K562 (cell line): Measurements from ENCODE around the gene SCN8A. TPM values are rescaled to one million over a fixed set of nuclear protein-coding genes. Genes with fewer than 3 reads are reported as not detected.
A peak's percentile ranks its signal among the peaks of the same experiment; 100 is the strongest.

ENCODE experiments used
- ATAC-seq: fragments of 200-7000 bp; cut with Tn5 transposase; 3 replicates; pipeline ENCODE4 v1.9.1; 2020; ENCODE audit warnings: moderate library complexity
- BruUV-seq: library from RNA; stranded (reverse); fragments of 400-500 nt; replicated peaks from 2 replicates; lab custom pipeline; 2021; lab: Mats Ljungman, UMichigan
- CTCF ChIA-PET: fragments of 300-600 bp; formaldehyde crosslinking; extraction: SDS; loops from one replicate; lab custom pipeline; 2021; ENCODE audit warnings: low intra/inter-chr PET ratio; lab: Yijun Ruan, JAX
- POLR2A ChIA-PET: fragments of 300-600, 350-650 bp; sonication (Branson Sonifier 250); formaldehyde crosslinking; extraction: SDS; loops from one replicate; lab custom pipeline; 2021; ENCODE audit warnings: antibody characterized with exemption, inconsistent platforms; lab: Yijun Ruan, JAX
- DNase-seq, 4 experiments: peaks; one replicate each; pipeline versions ENCODE4 v3.0.0 to v3.0.0-alpha.2; 2011 to 2018; ENCODE audit warnings: low spot score in 3 of 4, mixed read lengths in 3 of 4; ENCODE audit errors: extremely low read depth in 1 of 4
- FAIRE-seq: peaks from 2 replicates; lab custom pipeline; 2011; peaks lifted over from hg19 to GRCh38; lab: Jason Lieb, UNC
- H2AFZ ChIP-seq: 2 replicates; pipeline ENCODE4 v1.6.0; 2011; ENCODE audit warnings: low read depth, low read length, control low read depth, inconsistent platforms
- H3K27ac ChIP-seq: fragments of 200-600 bp; 3 replicates; pipeline ENCODE4 v1.8.0; 2011; ENCODE audit warnings: low read depth, mild to moderate bottlenecking, control low read depth, inconsistent platforms, low read length, moderate library complexity, mixed read lengths; ENCODE audit errors: extremely low read depth
- H3K27me3 ChIP-seq, 2 experiments: fragments of 300-600 bp in 1 of 2; 2 replicates in 1 of 2; 3 replicates in 1 of 2; pipeline versions ENCODE4 v1.6.0 to v1.8.0; 2011; ENCODE audit warnings: inconsistent platforms in 2 of 2, low read length in 2 of 2, mild to moderate bottlenecking in 1 of 2, mixed read lengths in 1 of 2, moderate library complexity in 1 of 2; ENCODE audit not compliant: control insufficient read depth in 2 of 2, insufficient read depth in 2 of 2
- H3K36me3 ChIP-seq: fragments of 300-600 bp; 3 replicates; pipeline ENCODE4 v1.8.0; 2011; ENCODE audit warnings: mild to moderate bottlenecking, low read length, inconsistent platforms; ENCODE audit not compliant: control insufficient read depth, insufficient read depth
- H3K4me1 ChIP-seq, 2 experiments: fragments of 200-600 bp in 1 of 2; replicated peaks in 1 of 2; 2 replicates in 1 of 2; 3 replicates in 1 of 2; pipeline versions ENCODE4 v1.5.1 to v1.8.0; 2011; ENCODE audit warnings: inconsistent platforms in 2 of 2, low read length in 2 of 2, mild to moderate bottlenecking in 1 of 2, mixed read lengths in 1 of 2, moderate library complexity in 1 of 2; ENCODE audit not compliant: control insufficient read depth in 2 of 2, insufficient read depth in 2 of 2
- H3K4me2 ChIP-seq: 2 replicates; pipeline ENCODE4 v1.6.1; 2011; ENCODE audit warnings: low read length, control low read depth, inconsistent platforms, mixed read lengths; ENCODE audit not compliant: insufficient read depth
- H3K4me3 ChIP-seq: fragments of 200-600 bp; sonication (generic), shearing (Covaris generic); 2 replicates; pipeline ENCODE4 v1.5.1; 2016; ENCODE audit warnings: control low read depth, inconsistent platforms
- H3K79me2 ChIP-seq: fragments of 200-600 bp; 3 replicates; pipeline ENCODE4 v1.8.0; 2011; ENCODE audit warnings: low read length, inconsistent platforms; ENCODE audit not compliant: control insufficient read depth, insufficient read depth
- H3K9ac ChIP-seq, 2 experiments: 2 replicates each; pipeline versions ENCODE4 v1.6.0 to v1.6.1; 2011; ENCODE audit warnings: low read depth in 2 of 2, low read length in 2 of 2, control low read depth in 1 of 2, inconsistent platforms in 1 of 2, mild to moderate bottlenecking in 1 of 2, mixed read lengths in 1 of 2; ENCODE audit not compliant: insufficient read depth in 1 of 2
- H3K9me1 ChIP-seq: one replicate; pipeline ENCODE4 v1.6.0; 2011; ENCODE audit warnings: inconsistent platforms, mild to moderate bottlenecking, low read length, moderate library complexity; ENCODE audit not compliant: control insufficient read depth, insufficient read depth
- H3K9me3 ChIP-seq: replicated peaks from 2 replicates; pipeline ENCODE4 v1.5.1; 2011; ENCODE audit warnings: low read depth, low read length, inconsistent platforms; ENCODE audit not compliant: control insufficient read depth, insufficient read depth
- H4K20me1 ChIP-seq: replicated peaks from 2 replicates; pipeline ENCODE4 v1.6.1; 2011; ENCODE audit warnings: low read length, inconsistent platforms, mixed read lengths; ENCODE audit not compliant: control insufficient read depth, insufficient read depth
- SPI1 ChIP-seq: IDR thresholded peaks from 2 replicates; pipeline ENCODE4 v1.6.1; 2011; ENCODE audit warnings: low read depth, low read length, control low read depth, borderline replicate concordance
- ZNF407 ChIP-seq: fragments of 450-650 bp; IDR thresholded peaks from 2 replicates; pipeline ENCODE4 v1.6.1; 2016; ENCODE audit warnings: low read depth
- WGBS: fragments of 100-300 bp; shearing (Covaris generic); methylation state at CpG from one replicate; pipeline ENCODE4 v1.1.6; 2016; ENCODE audit warnings: low coverage, mixed read lengths; ENCODE audit not compliant: insufficient coverage; ENCODE audit errors: missing lambda C conversion rate; 5-methylcytosine and 5-hydroxymethylcytosine counted together
- in situ Hi-C: fragments of 300-500 bp; cut with MboI; formaldehyde crosslinking; loops from 4 replicates; pipeline ENCODE4 v1.15.0; 2018; ENCODE audit warnings: inconsistent platforms, mixed read lengths
- intact Hi-C: fragments of 100-400 bp; cut with micrococcal nuclease; formaldehyde crosslinking; loops from 2 replicates; pipeline ENCODE4 v1.14.2; 2022
- polyA plus RNA-seq, 8 experiments: library from polyadenylated mRNA; depleted of rRNA in 4 of 8; stranded (reverse) in 5 of 8; unstranded in 3 of 8; fragments of >200 nt; fragmentation: Nextera tagmentation in 2 of 8; fragmentation: Illumina TruSeq in 1 of 8; extraction: Ambion mirVana in 2 of 8; extraction: Trizol in 1 of 8; gene quantifications; 2 replicates each; pipeline versions ENCODE4 v1.2.1 to v1.2.3, GENCODE V29; 2011 to 2014; ENCODE audit warnings: inconsistent platforms in 1 of 8, missing spikeins in 1 of 8
- total RNA-seq, 7 experiments: library from RNA; depleted of rRNA in 6 of 7; stranded (reverse); fragments of >200 nt in 6 of 7; fragmentation: Illumina TruSeq in 2 of 7; extraction: Trizol in 2 of 7; gene quantifications; 2 replicates each; pipeline versions ENCODE4 v1.2.1 to v1.2.3, GENCODE V29; 2011 to 2021; ENCODE audit warnings: low replicate concordance in 1 of 7

The SCN8A gene
- total and polyA plus RNA-seq, 9 of the 15 experiments (the other 6 are each of a cell fraction or from before 2014, with no cell fraction given): 0.03 to 0.29 (median 0.15) TPM; not detected in 1

- no peak overlapping the region for H3K4me2 ChIP-seq
- in situ Hi-C loops (no loop called here), intact Hi-C loops (no loop called here)
- H3K4me1 ChIP-seq: peaks cover 0 to 14% of the 10 kb centered on the region in 2 experiments; a peak in 3 of 5 replicates
- H3K79me2 ChIP-seq: no peaks in the 10 kb centered on the region
- no peaks in the 10 kb centered on the region for H3K9me1 ChIP-seq
- no peak overlapping the region for H3K27ac ChIP-seq
- no peak overlapping the region for H3K9ac ChIP-seq
- H2AFZ ChIP-seq: no peak overlapping the region
- no peak for FAIRE-seq
- TF ChIP-seq SPI1 (peak; percentile 32; the same call in 1 of the 2 replicates), ZNF407 (no peak)
- TF ChIP-seq, all 486 proteins: peak for 1
- DNase-seq: no peak
- Histone ChIP-seq H3K4me3 (no peak overlapping the region), H4K20me1 (peaks cover 14% of the 10 kb centered on the region; the same call in 1 of the 2 replicates), H3K36me3 (no peaks in the 10 kb centered on the region), H3K27me3 (peaks cover 29 to 64% of the 10 kb centered on the region in 2 experiments; a peak in 4 of 5 replicates), H3K9me3 (no peaks in the 10 kb centered on the region)
- no TSS peak for BruUV-seq
- WGBS: 5% methylated on average over 5 of the region's 5 CpGs
- CTCF ChIA-PET: no interaction called here
- POLR2A ChIA-PET: interaction anchor here (0.6 kb wide), 1 partner anchor 261 kb away, joined by 3 read pairs; no protein-coding TSS in a partner anchor
- no peak for ATAC-seq
These were observed 261.5 kb downstream of the SCN8A start for GRCh38 chr12:51852404-51853137.
